Stimulated activated CD8-positive, alpha-beta memory T cell treated with anti-CD3 and anti-CD28 coated beads, Interleukin-4, amount 100 ng/mL, for 24 hours (primary cell): ENCODE data around the gene SPATA13.

ENCODE experiments used
- DNase-seq: peaks from one replicate; pipeline ENCODE4 v3.0.0-alpha.2; 2020; ENCODE audit warnings: low read depth

The SPATA13 gene

GRCh38 chr13:24167666-24168391 is 7.3 kb downstream of the SPATA13 start:
- no peak for DNase-seq

DNA sequence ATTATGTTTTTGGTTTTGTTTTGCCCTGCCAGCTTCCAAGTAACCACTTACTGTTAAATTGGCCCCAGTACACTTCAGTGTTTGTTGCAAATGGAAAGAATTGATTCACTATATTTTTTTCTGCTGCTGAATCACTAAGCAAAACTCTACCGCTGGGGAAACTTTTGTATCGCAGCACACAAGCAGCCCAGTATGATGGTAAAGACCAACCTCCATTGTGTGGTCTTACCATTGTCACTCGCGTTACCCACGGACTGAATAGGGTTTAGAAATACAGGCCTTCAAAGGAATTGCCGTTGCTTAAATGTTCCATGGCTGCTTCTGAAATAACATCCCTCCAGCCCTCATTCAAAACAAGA is 7.9 kb downstream of the SPATA13 start:
- DNase-seq: no peak

DNA sequence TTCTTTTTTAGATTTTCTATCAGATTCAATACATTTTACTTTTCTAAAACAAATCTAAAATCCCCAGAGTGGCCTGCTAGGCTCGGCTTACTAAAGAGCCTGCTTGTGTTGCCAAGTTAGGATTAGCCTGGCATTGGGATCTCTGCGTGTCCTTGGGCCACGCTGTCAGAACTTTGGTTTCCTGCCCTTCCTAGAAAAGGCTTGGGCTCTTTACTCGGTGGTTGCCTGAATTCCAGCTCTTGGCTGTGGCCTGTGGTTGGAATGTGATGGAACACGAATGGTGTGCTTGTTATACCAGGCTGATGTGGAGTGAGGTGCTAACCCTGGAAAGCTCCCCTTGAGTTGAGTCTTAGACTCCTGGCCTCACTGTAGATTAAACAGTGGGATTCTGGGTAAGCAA is 8.5 kb downstream of the SPATA13 start:
- DNase-seq: no peak

- DNase-seq: no peak
Measured at GRCh38 chr13:24172071-24172470, 11.6 kb downstream of the SPATA13 start.

DNA sequence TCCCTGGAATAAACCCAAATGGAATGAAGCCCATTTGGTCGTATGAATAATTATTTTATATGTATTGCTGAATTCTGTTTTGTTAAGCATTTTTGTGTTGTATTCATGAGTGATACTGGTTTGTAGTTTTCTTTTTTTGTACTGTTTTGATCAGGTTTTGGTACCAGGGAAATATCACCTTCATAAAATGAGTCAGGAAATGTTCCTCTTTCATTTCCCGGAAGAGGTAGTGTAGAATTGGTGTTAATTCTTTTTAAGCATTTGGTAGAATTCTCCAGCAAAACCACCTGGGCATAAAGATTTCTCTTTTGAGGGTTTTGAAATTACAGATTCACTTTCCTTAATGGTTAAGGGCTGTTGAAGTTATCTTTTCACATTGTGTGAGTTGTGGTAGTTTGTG is 13.3 kb downstream of the SPATA13 start:
- no peak for DNase-seq

DNA sequence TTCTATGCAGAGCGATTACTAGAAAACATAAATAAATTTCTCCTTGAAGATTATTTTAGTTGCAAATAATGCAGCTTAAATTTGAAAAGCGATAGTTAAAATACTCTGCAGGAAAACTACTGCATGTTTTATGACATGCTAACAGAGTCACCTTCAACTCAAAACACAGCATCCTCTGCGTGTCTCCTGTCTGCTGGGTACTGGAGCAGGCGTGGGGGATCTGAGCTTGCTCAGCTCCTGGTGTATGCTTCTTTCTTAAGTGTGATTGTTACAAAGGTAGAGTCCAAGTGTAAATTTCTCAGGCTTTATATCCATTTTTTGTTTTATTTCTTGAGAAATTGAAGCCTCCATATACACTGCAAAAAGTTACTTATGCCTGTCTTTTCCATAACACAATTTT is 15.3 kb downstream of the SPATA13 start:
- DNase-seq: no peak

GRCh38 chr13:24176351-24177101 is 16.0 kb downstream of the SPATA13 start:
- no peak for DNase-seq

DNA sequence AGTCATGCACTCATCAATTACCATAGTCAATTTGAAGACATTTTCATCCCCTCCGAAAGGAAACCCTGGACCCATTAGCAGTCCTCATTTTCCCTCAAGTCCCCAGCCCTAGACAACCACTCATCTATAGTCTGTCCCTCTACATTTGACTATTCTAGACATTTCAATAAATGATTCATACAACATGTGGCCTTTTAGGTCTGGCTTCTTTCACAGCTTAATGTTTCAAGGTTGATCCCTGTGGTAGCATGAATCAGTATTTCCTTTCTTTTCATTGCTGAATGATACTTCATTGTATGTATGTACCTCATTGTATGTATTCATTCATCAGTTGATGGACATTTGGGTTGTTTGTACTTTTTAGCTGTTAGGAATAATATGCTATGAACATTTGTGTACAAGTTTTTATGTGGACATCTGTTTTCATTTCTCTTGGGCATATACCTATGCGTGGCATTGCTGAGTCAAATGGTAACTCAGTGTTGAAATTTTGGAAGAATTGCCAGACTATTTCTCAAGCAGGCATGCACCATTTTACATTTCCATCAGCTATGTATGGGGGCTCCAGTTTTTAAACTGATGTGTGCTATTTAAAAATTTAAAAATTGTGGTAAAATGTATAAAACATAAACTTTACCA is 18.4 kb downstream of the SPATA13 start:
- DNase-seq: no peak

- DNase-seq: no peak
Measured at GRCh38 chr13:24179486-24179850, 18.9 kb downstream of the SPATA13 start.

DNA sequence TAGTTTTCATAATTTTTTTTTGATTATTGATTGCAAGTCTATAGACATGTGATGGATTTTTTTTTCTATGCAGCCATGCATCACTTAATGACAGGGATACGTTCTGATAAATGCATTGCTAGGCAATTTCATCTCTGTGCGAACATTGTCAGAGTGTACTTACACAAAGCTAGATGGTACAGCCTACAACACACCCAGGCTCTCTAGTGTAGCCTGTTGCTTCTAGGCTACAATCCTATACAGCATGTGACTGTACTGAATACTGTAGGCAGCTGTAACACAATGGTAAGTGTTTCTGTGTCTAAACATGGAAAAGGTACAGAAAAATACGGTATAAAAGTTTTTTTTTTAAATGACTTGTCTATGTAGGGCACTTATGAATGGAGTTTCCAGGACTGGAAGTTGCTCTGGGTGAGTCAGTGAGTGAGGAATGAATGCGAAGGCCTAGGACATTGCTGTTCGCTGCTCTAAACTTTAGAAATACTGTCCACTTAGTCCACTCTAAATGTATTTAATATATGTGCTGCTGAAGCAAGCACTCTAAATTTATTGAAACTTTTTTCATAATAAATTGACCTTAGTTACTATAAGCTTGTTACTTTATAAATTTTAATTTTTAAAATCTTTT is 20.3 kb downstream of the SPATA13 start:
- DNase-seq: no peak

GRCh38 chr13:24181991-24182702 is 21.6 kb downstream of the SPATA13 start:
- DNase-seq: no peak

DNA sequence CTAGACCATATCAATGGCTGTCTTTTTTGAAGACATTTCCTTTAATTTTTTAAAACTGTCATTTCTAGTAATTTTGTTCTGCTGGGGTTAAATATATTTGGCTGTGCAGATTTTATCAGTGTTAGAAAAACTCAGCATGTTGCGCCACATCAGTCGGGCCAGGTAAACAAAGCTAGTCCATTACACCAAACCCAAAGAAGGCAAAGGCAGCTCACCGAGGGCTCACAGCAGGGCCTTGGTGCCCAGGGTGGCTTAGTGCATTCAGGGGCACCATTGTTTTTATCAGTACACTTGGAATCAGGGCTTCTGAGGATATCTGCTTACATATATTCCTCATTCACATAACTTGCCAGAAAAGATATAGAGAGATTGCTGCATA is 22.2 kb downstream of the SPATA13 start:
- no peak for DNase-seq

DNA sequence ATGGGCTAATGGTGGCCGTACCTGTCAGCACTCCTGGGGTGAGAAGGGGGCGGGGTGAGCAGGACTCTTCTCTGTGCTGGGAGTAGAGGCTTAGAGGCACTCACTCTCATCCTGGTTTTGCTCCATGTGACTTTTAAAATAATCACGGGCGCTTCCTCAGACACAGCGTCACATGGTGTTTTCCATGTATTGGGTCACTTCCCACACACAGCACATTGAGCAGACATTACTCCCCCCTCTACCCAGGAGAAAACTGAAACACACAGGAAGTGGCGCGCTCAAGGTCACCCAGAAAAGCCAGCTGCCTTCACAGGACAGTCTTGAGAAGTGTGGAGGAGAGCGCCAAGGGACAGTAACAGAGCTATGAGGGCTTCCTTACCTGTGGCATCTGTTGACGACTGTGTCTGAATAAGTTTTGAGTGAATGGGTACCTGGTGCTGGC is 23.2 kb downstream of the SPATA13 start:
- no peak for DNase-seq

DNA sequence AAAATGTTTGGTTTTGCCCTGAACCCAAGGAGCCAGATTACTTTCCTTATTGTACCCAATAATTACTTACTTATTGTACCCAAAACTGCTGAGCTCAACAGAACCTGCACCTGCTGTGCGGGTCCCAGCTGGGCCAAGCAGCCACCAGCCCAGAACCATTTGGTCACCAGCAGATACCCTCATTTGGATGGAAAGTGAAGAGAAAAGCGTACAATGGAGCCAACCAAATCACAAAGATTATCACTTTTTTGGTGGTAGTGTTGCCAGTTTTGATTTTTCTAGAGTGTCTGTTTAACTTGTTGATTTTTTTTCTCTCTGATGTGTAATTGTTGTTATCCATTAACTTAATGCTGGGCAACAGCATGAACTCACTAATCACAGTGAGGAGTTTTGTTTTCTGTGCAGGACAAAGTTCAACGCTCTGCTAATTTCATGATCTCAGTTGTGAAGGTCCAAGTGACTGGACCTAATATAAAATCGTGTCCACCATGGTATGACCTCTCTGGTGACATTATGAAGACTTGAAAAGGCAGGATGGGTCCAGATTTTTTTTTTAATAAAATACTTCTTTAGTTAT is 23.8 kb downstream of the SPATA13 start:
- DNase-seq: no peak

DNA sequence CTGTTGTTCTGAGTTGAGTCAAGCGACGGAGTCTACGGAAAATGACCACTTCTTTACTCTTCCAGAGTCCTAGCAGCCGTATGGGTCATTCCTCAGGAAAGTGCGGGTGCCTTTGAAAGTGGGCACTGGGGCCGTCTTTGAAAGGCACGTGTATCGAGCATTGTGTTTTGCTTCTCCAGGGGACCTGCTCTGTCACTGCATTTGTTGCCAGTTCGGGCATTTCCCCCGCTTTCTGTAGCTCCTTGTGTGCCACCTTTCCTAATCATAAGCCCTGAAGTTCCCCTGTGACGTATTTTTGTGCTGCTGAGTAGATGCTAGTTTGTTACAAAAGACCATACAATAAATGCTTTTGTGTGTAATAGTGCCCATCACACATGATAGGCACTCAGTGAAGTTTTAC is 24.4 kb downstream of the SPATA13 start:
- no peak for DNase-seq

DNA sequence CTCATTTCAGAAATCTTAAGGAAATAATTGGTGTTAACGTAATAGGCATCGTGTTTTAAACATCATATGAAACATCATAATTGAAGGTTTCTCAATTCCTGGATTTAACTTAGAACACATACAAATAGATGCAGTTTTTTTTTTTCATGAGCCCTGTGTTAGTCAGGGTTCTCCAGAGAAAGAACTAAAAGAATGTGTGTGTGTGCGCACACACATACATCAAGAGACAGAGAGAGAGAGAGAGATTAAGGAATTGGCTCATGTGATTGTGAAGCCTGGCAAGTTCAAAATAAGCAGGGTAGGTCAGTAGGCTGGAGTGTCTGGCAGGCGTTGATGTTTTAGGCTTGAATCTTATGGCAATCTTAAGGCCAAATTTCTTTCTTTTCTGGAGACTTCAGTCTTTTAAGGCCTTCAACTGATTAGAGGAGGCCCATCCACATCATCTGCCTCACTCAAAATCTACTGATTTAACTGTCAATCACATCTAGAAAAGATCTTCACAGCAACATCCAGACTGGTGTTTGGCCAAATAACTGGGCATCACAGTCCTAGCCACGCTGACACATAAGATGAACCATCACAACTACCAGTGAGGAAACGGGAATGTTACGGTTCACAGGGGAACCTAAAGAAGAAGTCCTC is 25.2 kb downstream of the SPATA13 start:
- no peak for DNase-seq

DNA sequence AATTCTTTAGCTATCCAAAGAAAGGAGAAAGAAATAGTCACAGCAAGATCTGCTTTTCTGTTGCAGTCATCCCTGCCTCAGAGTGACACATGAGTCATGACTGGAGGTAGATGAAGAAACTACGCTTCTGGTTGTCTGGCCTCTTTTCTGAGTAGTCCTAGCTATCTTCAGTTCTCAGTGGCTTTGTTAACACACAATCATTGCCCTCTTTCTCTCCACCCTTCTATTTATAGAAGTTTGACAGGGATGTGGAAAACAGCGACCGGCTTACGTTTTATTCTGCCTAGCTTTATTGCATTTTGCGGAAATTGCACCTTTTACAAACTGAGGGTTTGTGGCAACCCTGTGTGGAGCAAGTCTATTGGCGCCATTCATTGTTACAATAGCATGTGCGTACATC is 26.7 kb downstream of the SPATA13 start:
- DNase-seq: no peak

DNA sequence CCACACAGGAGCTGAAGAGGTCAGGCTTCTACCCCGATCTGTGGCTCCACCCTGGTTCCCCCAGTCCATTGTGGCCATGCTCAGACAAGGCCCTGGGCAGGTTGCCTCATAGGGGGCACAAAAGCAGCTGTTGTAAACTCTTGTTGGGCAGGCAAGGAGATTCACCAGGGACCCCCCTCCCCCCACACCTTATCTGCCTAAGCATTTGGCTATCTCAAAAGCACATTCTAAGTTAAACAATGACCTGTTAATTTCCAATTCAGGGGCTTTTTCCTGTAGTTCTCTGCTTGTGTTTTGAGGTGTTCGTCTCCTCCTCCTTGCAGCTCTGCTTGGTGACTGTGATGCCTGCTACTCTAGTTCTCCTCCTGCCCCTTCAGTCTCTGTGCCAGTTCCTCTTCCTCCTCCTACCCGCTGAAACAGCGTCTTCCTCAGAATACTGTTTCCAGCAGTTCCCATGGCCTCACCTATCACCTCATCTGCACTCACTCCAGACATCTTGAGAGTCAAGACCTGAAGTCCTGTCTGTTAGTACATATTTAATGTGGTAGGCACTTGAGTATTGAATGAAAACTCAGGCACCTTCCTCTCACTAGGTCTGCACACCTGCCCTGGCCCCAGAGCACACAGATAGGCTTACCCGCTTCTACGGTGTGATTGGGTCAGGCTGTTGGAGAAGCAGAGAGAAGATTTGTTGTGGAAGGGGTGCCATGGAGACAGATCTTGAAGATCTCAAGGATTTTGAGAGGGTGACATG is 31.7 kb downstream of the SPATA13 start:
- DNase-seq: no peak

DNA sequence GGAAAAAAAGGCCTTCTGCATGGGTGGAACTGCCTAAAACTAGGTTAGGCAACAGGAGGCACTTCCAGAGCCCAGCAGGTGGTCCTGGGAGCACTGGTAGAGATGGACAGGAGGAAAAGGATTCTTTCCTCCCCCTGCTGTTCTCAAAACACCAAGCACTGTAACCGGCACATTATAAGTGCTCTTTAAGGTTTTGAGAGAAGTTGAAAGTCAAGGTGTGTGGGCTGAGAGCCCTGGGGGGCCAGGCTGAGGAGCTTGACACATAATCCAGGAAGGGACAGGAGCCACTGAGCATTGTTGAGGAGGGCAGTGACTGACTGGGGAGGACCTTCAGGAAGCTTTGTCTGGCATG is 32.3 kb downstream of the SPATA13 start:
- DNase-seq: no peak

DNA sequence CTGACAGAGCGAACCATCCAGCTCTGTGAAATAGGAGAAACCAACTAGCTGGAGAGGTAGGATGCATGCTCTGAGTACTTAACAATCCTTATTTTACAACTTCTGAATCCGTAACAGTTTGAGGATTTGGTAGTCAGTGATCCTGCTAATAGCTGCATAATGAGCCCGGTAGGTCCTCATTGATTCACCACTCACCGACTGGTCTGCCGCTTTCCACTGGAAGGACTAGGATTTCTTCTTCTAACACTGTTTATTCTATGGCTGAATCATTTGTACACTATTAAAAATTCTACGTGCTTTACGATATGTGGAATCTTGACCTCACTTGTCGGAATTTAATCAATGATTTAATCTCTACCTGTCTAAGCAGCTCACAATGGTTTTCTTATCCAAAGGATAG is 33.9 kb downstream of the SPATA13 start:
- DNase-seq: no peak

GRCh38 chr13:24195626-24196025 is 35.1 kb downstream of the SPATA13 start:
- no peak for DNase-seq
